Activated naive CD8-positive, alpha-beta T cell treated with anti-CD3 and anti-CD28 coated beads for 36 hours (primary cell): ENCODE data around the gene TTC28. TPM values are rescaled to one million over a fixed set of nuclear protein-coding genes. Genes with fewer than 3 reads are reported as not detected.
"Not testable (repeated sequence)": the region's sequence is repeated elsewhere in the genome, so short reads cannot be mapped to it uniquely, and the experiment has no call there.

Source experiments
- DNase-seq: peaks from one replicate; pipeline ENCODE4 v3.0.0; 2021
- H3K27ac Mint-ChIP-seq: one replicate; pipeline ENCODE4 v1.8.0; 2022; ENCODE audit warnings: mild to moderate bottlenecking, moderate library complexity, mixed read lengths
- H3K27me3 Mint-ChIP-seq: one replicate; pipeline ENCODE4 v1.8.0; 2022; ENCODE audit warnings: mild to moderate bottlenecking, mixed read lengths
- H3K36me3 Mint-ChIP-seq: one replicate; pipeline ENCODE4 v1.8.0; 2021; ENCODE audit warnings: mild to moderate bottlenecking, mixed read lengths
- H3K4me1 Mint-ChIP-seq: one replicate; pipeline ENCODE4 v1.8.0; 2021; ENCODE audit warnings: mixed read lengths
- H3K4me3 Mint-ChIP-seq: one replicate; pipeline ENCODE4 v1.8.0; 2022; ENCODE audit warnings: mild to moderate bottlenecking, moderate library complexity, mixed read lengths
- H3K9me3 Mint-ChIP-seq: one replicate; pipeline ENCODE4 v1.8.0; 2022; ENCODE audit warnings: mixed read lengths
- total RNA-seq, 2 experiments: library from RNA; stranded (reverse); gene quantifications; one replicate each; pipeline ENCODE4 v1.2.3, GENCODE V29; 2021

Gene TTC28
- total RNA-seq, 2 experiments from 2014 or later: 1.0 to 1.9 TPM

DNA sequence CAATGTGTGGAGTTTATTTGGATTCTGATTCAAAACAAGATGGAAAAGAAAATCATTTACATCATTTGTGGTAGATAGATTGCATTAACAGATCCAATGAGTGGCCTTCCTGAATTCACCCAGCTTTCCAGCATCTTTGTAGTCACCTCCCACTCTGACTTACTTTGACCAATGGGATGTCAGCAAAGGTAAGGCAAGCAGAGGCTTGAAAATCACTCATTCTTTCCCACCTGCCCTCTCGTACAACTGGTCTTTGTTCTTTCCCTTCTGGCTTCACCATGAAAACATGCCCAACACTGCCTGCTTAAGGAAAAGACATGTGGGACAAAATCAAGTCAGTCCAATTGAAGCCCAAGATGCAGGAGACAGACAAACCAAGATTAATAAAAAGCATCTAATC is 202.1 kb downstream of the TTC28 start:
- no peak for DNase-seq
- Mint-ChIP-seq H3K27me3 (peaks cover 7% of the 10 kb centered on the region), H3K4me3 (no peak overlapping the region), H3K4me1 (no peaks in the 10 kb centered on the region), H3K27ac (no peak overlapping the region), H3K9me3 (no peaks in the 10 kb centered on the region), H3K36me3 (no peaks in the 10 kb centered on the region)

DNA sequence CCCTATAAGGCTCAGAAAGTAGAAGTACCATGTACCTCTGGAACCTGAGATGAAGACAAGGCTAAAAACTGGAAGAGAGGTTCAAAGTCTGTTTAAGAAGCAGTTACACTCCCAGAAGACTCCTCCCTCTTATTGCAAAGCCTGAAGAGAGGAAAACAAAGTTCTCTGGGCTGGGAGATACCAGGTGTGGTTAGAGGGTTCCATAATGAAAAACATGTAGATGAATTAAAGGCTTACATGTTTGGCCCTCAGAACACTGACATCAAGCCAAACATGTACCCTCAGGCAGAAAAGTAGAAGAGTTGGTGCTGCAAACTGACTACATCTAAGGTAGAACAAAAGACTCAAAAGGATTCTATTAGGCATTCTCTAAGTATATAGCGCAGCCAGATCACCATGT is 205.3 kb downstream of the TTC28 start:
- Mint-ChIP-seq H3K4me1 (no peaks in the 10 kb centered on the region), H3K27ac (no peak overlapping the region), H3K4me3 (no peak overlapping the region), H3K36me3 (no peaks in the 10 kb centered on the region), H3K9me3 (no peaks in the 10 kb centered on the region), H3K27me3 (peaks cover 18% of the 10 kb centered on the region)
- DNase-seq: no peak

DNA sequence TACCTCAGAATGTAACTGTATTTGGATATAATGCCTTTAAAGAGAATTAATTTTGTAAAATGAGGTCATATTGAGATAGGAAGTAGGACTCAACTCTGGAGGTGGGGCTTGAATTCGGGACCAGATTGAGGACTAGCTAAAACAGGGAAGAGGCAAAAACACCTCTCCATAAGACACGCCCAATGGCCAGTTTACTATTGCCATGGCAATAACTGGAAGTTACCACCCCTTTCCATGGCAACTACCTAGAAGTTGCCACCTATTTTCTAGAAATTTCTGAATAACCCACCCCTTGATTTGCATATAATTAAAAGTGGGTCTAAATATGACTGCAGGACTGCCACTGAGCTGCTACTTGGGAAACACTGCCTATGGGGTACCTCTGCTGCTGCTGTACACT is 206.4 kb downstream of the TTC28 start:
- Mint-ChIP-seq H3K36me3 (no peaks in the 10 kb centered on the region), H3K4me1 (no peaks in the 10 kb centered on the region), H3K27ac (no peak overlapping the region), H3K9me3 (no peaks in the 10 kb centered on the region), H3K27me3 (peaks cover 18% of the 10 kb centered on the region), H3K4me3 (no peak overlapping the region)
- no peak for DNase-seq

GRCh38 chr22:28467055-28467454 is 212.6 kb downstream of the TTC28 start:
- not testable (repeated sequence) for H3K27ac Mint-ChIP-seq

GRCh38 chr22:28466399-28466798 is 213.2 kb downstream of the TTC28 start:
- no peak overlapping the region for H3K27ac Mint-ChIP-seq
- H3K4me3 Mint-ChIP-seq: no peak overlapping the region
- no peaks in the 10 kb centered on the region for H3K9me3 Mint-ChIP-seq
- H3K36me3 Mint-ChIP-seq: no peaks in the 10 kb centered on the region
- no peak for DNase-seq
- H3K27me3 Mint-ChIP-seq: peaks cover 5% of the 10 kb centered on the region
- H3K4me1 Mint-ChIP-seq: no peaks in the 10 kb centered on the region

More at GRCh38 chr22:28467055-28467454, 212.6 kb downstream of the TTC28 start:
- not testable (repeated sequence) for DNase-seq, H3K36me3 Mint-ChIP-seq, H3K4me3 Mint-ChIP-seq, H3K4me1 Mint-ChIP-seq, H3K9me3 Mint-ChIP-seq
- H3K27me3 Mint-ChIP-seq: peaks cover 10% of the 10 kb centered on the region

DNA sequence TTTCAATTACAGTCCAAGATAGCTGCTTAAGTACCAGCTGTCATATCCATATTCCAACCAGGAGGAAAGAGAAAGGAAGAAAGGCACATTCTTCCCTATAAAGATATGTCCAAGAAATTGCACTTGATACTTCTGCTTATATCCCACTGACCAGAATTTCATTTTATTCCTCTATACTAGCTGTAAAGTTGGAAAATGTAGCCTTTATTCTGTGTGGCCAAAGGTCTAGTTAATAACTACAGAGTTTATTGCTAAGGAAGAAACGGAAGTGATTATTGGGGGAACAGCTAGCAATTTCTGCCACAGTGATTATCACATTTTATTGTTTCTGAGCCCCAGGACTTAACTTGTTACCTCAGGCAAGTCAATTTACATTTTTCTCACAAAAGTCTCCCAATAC is 213.8 kb downstream of the TTC28 start:
- no peak overlapping the region for H3K27ac Mint-ChIP-seq

GRCh38 chr22:28464127-28464526 is 215.5 kb downstream of the TTC28 start:
- no peaks in the 10 kb centered on the region for H3K4me1 Mint-ChIP-seq
- H3K9me3 Mint-ChIP-seq: no peaks in the 10 kb centered on the region
- no peak for DNase-seq
- no peaks in the 10 kb centered on the region for H3K36me3 Mint-ChIP-seq
- no peak overlapping the region for H3K4me3 Mint-ChIP-seq
- H3K27ac Mint-ChIP-seq: no peak overlapping the region
- no peaks in the 10 kb centered on the region for H3K27me3 Mint-ChIP-seq

More for the DNA sequence above, 213.8 kb downstream of the TTC28 start:
- no peak for DNase-seq
- Mint-ChIP-seq H3K9me3 (no peaks in the 10 kb centered on the region), H3K4me3 (no peak overlapping the region), H3K36me3 (no peaks in the 10 kb centered on the region), H3K4me1 (no peaks in the 10 kb centered on the region), H3K27me3 (peaks cover 5% of the 10 kb centered on the region)

- H3K9me3 Mint-ChIP-seq, H3K27me3 Mint-ChIP-seq, DNase-seq, H3K27ac Mint-ChIP-seq, H3K4me3 Mint-ChIP-seq, H3K36me3 Mint-ChIP-seq, H3K4me1 Mint-ChIP-seq: not testable (repeated sequence)
These were observed 216.2 kb downstream of the TTC28 start for GRCh38 chr22:28463408-28463807.

GRCh38 chr22:28462901-28463300 is 216.7 kb downstream of the TTC28 start:
- Mint-ChIP-seq H3K9me3 (no peaks in the 10 kb centered on the region), H3K4me1 (no peaks in the 10 kb centered on the region), H3K27ac (no peak overlapping the region), H3K36me3 (no peaks in the 10 kb centered on the region), H3K27me3 (no peaks in the 10 kb centered on the region), H3K4me3 (no peak overlapping the region)
- DNase-seq: no peak

- H3K27ac Mint-ChIP-seq: no peak overlapping the region
- no peaks in the 10 kb centered on the region for H3K27me3 Mint-ChIP-seq
- H3K4me3 Mint-ChIP-seq: no peak overlapping the region
- H3K36me3 Mint-ChIP-seq: no peaks in the 10 kb centered on the region
- no peak for DNase-seq
- H3K9me3 Mint-ChIP-seq: no peaks in the 10 kb centered on the region
- no peaks in the 10 kb centered on the region for H3K4me1 Mint-ChIP-seq
These were observed 217.6 kb downstream of the TTC28 start for GRCh38 chr22:28462041-28462440.

DNA sequence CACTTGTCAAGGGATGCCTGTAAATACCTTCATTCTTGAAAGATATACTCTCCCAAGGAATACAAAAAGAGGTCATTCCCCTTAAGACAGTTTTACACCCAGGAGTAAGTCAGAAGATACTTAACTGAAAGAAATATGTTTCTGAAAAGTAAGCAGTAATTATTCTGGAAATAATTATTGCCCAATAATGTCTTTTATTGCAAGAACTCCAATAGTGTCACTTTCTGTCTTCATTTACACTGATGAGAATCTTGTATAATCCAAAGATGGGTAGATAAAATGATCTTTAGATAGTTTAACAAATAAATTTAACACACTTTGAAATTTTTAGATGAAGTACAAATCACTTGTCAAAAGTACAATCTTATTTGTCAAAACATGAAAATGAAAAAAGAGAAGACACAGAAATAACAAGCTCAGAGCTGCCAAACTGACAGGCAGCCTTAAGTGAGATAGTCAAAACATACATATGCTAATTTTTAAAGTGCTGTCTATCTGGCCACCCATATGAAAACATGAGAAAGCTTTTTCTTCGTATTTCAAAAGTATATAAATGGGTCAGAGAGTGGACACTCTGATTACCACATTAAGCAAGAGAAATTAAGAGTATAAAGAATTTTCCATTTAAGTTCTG is 225.1 kb downstream of the TTC28 start:
- Mint-ChIP-seq H3K4me1 (no peaks in the 10 kb centered on the region), H3K4me3 (no peak overlapping the region), H3K36me3 (no peaks in the 10 kb centered on the region), H3K27me3 (peaks cover 3% of the 10 kb centered on the region), H3K9me3 (no peaks in the 10 kb centered on the region), H3K27ac (no peak overlapping the region)
- no peak for DNase-seq

GRCh38 chr22:28450109-28450508 is 229.5 kb downstream of the TTC28 start:
- Mint-ChIP-seq H3K27ac (no peak overlapping the region), H3K27me3 (peaks cover 3% of the 10 kb centered on the region), H3K36me3 (no peaks in the 10 kb centered on the region), H3K4me1 (no peaks in the 10 kb centered on the region), H3K9me3 (no peaks in the 10 kb centered on the region), H3K4me3 (no peak overlapping the region)
- no peak for DNase-seq

GRCh38 chr22:28449041-28449440 is 230.6 kb downstream of the TTC28 start:
- H3K4me1 Mint-ChIP-seq: no peaks in the 10 kb centered on the region
- peaks cover 3% of the 10 kb centered on the region for H3K27me3 Mint-ChIP-seq

GRCh38 chr22:28448625-28449024 is 231.0 kb downstream of the TTC28 start:
- H3K27me3 Mint-ChIP-seq: peaks cover 4% of the 10 kb centered on the region
- peaks cover under 1% of the 10 kb centered on the region for H3K4me1 Mint-ChIP-seq
- H3K4me3 Mint-ChIP-seq: no peak overlapping the region
- DNase-seq: no peak
- H3K36me3 Mint-ChIP-seq: no peaks in the 10 kb centered on the region
- no peaks in the 10 kb centered on the region for H3K9me3 Mint-ChIP-seq
- no peak overlapping the region for H3K27ac Mint-ChIP-seq

More at GRCh38 chr22:28449041-28449440, 230.6 kb downstream of the TTC28 start:
- Mint-ChIP-seq H3K4me3 (no peak overlapping the region), H3K36me3 (no peaks in the 10 kb centered on the region), H3K27ac (no peak overlapping the region), H3K9me3 (no peaks in the 10 kb centered on the region)
- DNase-seq: no peak

- Mint-ChIP-seq H3K36me3 (no peaks in the 10 kb centered on the region), H3K27ac (no peak overlapping the region), H3K9me3 (no peaks in the 10 kb centered on the region), H3K4me3 (no peak overlapping the region), H3K4me1 (peaks cover 30% of the 10 kb centered on the region), H3K27me3 (peaks cover 5% of the 10 kb centered on the region)
- no peak for DNase-seq
These were observed 235.0 kb downstream of the TTC28 start for GRCh38 chr22:28444659-28445058.

DNA sequence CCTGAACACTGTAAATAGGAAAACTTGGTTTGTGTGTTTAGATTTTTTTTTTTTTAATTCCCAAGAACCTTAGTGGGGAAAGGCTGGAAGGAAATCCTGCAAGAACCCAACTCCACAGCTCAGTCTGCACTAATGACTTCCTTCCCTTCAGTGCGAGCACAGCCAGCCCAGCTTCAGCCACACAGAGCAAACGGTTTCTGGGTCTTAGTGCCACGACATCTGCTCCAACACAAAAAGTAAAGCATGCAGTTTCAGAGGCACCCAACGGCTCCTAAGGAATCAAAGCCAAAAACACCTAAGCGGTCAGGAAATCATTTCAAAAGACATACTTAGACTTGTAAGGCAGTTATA is 236.1 kb downstream of the TTC28 start:
- no peaks in the 10 kb centered on the region for H3K36me3 Mint-ChIP-seq
- H3K27ac Mint-ChIP-seq: peak overlapping the region; percentile 51
- H3K4me3 Mint-ChIP-seq: peak overlapping the region; percentile 85
- H3K4me1 Mint-ChIP-seq: peaks cover 30% of the 10 kb centered on the region
- H3K27me3 Mint-ChIP-seq: peaks cover 5% of the 10 kb centered on the region
- H3K9me3 Mint-ChIP-seq: no peaks in the 10 kb centered on the region
- peak; percentile 6 for DNase-seq
